Heart left ventricle (tissue), 16 donors: ENCODE data around the gene LCE1A. TPM values are rescaled to one million over a fixed set of nuclear protein-coding genes. Genes with fewer than 3 reads are reported as not detected.

Experiments
- ATAC-seq, 4 donors: fragments of 200-7000 bp; cut with Tn5 transposase; one replicate each; pipeline ENCODE4 v1.9.1; 2020 to 2022; ENCODE audit warnings: moderate library complexity in 4 of 4, mild to moderate bottlenecking in 3 of 4, moderate number of reproducible peaks in 1 of 4
- DNase-seq, 5 donors: peaks; one replicate each; pipeline ENCODE4 v3.0.0-alpha.2; 2020
- H3K27ac ChIP-seq, 12 donors: fragments of 200-600 bp; sonication (generic) in 4 of 12; one replicate each; pipeline versions ENCODE4 v1.5.0 to v1.8.0; 2016 to 2022; ENCODE audit warnings: mild to moderate bottlenecking in 2 of 12
- H3K27me3 ChIP-seq, 9 donors: fragments of 200-600 bp; sonication (generic) in 2 of 9; one replicate each; pipeline versions ENCODE4 v1.5.1 to v1.8.0; 2016 to 2022; ENCODE audit warnings: mild to moderate bottlenecking in 3 of 9
- H3K36me3 ChIP-seq, 9 donors: fragments of 200-600 bp; sonication (generic) in 2 of 9; one replicate each; pipeline versions ENCODE4 v1.5.0 to v1.8.0; 2018 to 2022; ENCODE audit warnings: mild to moderate bottlenecking in 2 of 9
- H3K4me1 ChIP-seq, 12 donors: fragments of 200-600 bp; sonication (generic) in 4 of 12; one replicate each; pipeline versions ENCODE4 v1.5.0 to v1.8.0; 2016 to 2022; ENCODE audit warnings: mild to moderate bottlenecking in 3 of 12
- H3K4me3 ChIP-seq, 12 donors: fragments of 200-600 bp; sonication (generic) in 4 of 12; one replicate each; pipeline versions ENCODE4 v1.5.0 to v1.8.0; 2017 to 2022; ENCODE audit warnings: mild to moderate bottlenecking in 9 of 12, moderate library complexity in 4 of 12
- H3K9me3 ChIP-seq, 12 donors: fragments of 200-600 bp; sonication (generic) in 4 of 12; one replicate each; pipeline versions ENCODE4 v1.5.0 to v1.8.0; 2016 to 2022; ENCODE audit warnings: mild to moderate bottlenecking in 1 of 12
- POLR2A ChIP-seq, 2 donors: fragments of 450-650 bp; IDR thresholded peaks; one replicate each; pipeline ENCODE4 v1.6.1; 2017; ENCODE audit warnings: antibody characterized with exemption in 2 of 2, mild to moderate bottlenecking in 2 of 2, moderate library complexity in 2 of 2
- WGBS, 4 donors: extraction: QIAGEN DNeasy Blood & Tissue Kit in 2 of 4; methylation state at CpG; one replicate each; pipeline versions ENCODE4 v1.1.5 to v1.1.7; 2013 to 2018; 5-methylcytosine and 5-hydroxymethylcytosine counted together
- intact Hi-C, 10 donors: fragments of 100-400 bp; cut with DNase I; formaldehyde crosslinking; loops; one replicate each; pipeline versions ENCODE4 v1.11.1 to v1.14.2; 2022
- polyA plus RNA-seq, 2 donors: library from polyadenylated mRNA; stranded (reverse); fragments of 200-250 nt; gene quantifications; one replicate each; pipeline ENCODE4 v1.2.3, GENCODE V29; 2013
- total RNA-seq, 9 donors: library from RNA; depleted of rRNA in 2 of 9; stranded (reverse); fragments of >200 nt in 2 of 9; fragmentation: NEBNext Ultra II Directional in 3 of 9; extraction: Animal tissue kit (Norgen Biotek cat#: 25700) in 3 of 9; gene quantifications; one replicate each; pipeline versions ENCODE4 v1.1.0 to v1.2.4, GENCODE V29; 2016 to 2023
- TF ChIP-seq, protein P1 (sequence below), 12 donors: fragments of 200-600 bp; sonication (generic) in 4 of 12; IDR thresholded peaks; one replicate each; pipeline versions ENCODE4 v1.5.0 to v1.8.0; 2018 to 2022; ENCODE audit warnings: antibody characterized with exemption in 12 of 12, mild to moderate bottlenecking in 5 of 12
- donor health status: ischemic (EF 13 %, LVEDD 7.1; RV severe dilation, severe dysfunction).
- donor health status: healthy with polysubstance abuse.
- donor health status: DM: no; HTN: yes; CAD: no.
- donor health status: DM: no; HTN: no; CAD: no.
- donor health status: ischemic (EF 25% LVEDD 6.9; RV normal size, moderate dysfunction).
- donor health status: ischemic (EF 25% LVEDD 5.7; RV mildly dilated, moderate dysfunction).
- donor health status: healthy.
- donor health status: DM: yes; HTN: yes; CAD: no.
- donor health status: ischemic (EF 35%, LVEDD 5.7; RV mildly dilated, moderate dysfunction).
- donor health status: nonischemic (EF 11% LVEDD 7.7; RV severe dilation, severe dysfunction).
- donor health status: DM: yes; HTN: yes; CAD: no.
- donor health status: PGD.
- donor health status: ischemic (EF 29% LVEDD 5.4; RV normal size, mild dysfunction).
- donor health status: nonischemic (EF 23%, LVEDD 6.1; RV moderate dilation, normal function).

The LCE1A gene
- total and polyA plus RNA-seq, 11 donors = not detected

DNA sequence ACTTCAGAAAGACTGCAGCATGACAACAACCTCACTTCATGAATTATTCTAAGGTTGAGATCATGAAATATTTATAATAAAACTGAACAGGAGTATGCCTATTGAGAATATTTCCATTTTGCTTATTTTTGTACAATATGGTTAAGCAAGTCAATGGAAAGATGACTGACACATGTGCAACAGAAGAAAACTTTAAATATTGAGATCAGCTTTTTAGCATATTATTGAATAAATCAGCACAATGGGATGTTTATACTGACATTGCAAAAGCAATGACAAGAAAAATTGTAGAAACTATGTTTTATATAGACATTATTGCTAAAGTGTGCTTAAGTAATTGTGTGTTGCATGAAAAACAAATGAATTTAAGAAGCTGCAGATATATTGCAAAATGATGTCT is 37.2 kb downstream of the LCE1A start:
- intact Hi-C loops = no loop called here
- H3K4me3 ChIP-seq = no peak overlapping the region
- TF ChIP-seq POLR2A (IDR thresholded peaks at IDR 0.05) = no peak
- TF ChIP-seq, protein P1, sequence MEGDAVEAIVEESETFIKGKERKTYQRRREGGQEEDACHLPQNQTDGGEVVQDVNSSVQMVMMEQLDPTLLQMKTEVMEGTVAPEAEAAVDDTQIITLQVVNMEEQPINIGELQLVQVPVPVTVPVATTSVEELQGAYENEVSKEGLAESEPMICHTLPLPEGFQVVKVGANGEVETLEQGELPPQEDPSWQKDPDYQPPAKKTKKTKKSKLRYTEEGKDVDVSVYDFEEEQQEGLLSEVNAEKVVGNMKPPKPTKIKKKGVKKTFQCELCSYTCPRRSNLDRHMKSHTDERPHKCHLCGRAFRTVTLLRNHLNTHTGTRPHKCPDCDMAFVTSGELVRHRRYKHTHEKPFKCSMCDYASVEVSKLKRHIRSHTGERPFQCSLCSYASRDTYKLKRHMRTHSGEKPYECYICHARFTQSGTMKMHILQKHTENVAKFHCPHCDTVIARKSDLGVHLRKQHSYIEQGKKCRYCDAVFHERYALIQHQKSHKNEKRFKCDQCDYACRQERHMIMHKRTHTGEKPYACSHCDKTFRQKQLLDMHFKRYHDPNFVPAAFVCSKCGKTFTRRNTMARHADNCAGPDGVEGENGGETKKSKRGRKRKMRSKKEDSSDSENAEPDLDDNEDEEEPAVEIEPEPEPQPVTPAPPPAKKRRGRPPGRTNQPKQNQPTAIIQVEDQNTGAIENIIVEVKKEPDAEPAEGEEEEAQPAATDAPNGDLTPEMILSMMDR (IDR thresholded peaks at IDR 0.05) = no peak

DNA sequence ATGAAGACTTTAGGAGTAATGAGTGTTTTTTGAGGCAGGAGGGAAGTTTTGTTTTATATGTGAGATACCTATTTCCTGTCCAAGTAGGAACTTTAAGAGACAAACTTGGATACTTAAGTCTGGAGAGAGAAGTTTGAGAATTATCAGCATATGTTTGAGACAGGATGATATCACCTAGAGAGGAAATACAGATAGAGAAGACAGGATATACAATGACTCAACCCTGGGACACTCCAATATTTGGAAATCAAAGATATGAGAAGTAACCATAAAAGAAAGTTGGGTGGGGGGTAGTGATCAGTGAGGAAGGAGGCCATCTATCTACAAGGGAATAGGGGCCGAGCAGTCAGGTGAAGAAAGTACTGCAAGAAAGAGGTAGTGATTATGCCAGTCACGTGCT is 39.0 kb downstream of the LCE1A start:
- DNase-seq (no peak), ATAC-seq (no peak)
- 62 to 70% (median 66%) methylated on average over 2 of the region's 2 CpGs for WGBS, 4 donors
- Histone ChIP-seq H3K36me3 (no peaks in the 10 kb centered on the region), H3K27me3 (peaks cover 0 to 7% (median 0%) of the 10 kb centered on the region in 9 donors), H3K4me1 (no peaks in the 10 kb centered on the region), H3K27ac (no peak overlapping the region), H3K9me3 (no peaks in the 10 kb centered on the region), H3K4me3 (no peak overlapping the region)
- intact Hi-C loops = loop anchor here in 1 of 10 donors (5.0 kb wide), 1 partner anchor 356 kb away; no protein-coding TSS in a partner anchor
- no peak for TF ChIP-seq POLR2A (IDR thresholded peaks at IDR 0.05)
- TF ChIP-seq, protein P1 (IDR thresholded peaks at IDR 0.05) = no peak

More for the DNA sequence above, 37.2 kb downstream of the LCE1A start:
- Histone ChIP-seq H3K27ac (no peak overlapping the region), H3K9me3 (no peaks in the 10 kb centered on the region), H3K27me3 (peaks cover 0 to 7% (median 0%) of the 10 kb centered on the region in 9 donors), H3K36me3 (no peaks in the 10 kb centered on the region), H3K4me1 (no peaks in the 10 kb centered on the region)
- DNase-seq (no peak), ATAC-seq (no peak)

DNA sequence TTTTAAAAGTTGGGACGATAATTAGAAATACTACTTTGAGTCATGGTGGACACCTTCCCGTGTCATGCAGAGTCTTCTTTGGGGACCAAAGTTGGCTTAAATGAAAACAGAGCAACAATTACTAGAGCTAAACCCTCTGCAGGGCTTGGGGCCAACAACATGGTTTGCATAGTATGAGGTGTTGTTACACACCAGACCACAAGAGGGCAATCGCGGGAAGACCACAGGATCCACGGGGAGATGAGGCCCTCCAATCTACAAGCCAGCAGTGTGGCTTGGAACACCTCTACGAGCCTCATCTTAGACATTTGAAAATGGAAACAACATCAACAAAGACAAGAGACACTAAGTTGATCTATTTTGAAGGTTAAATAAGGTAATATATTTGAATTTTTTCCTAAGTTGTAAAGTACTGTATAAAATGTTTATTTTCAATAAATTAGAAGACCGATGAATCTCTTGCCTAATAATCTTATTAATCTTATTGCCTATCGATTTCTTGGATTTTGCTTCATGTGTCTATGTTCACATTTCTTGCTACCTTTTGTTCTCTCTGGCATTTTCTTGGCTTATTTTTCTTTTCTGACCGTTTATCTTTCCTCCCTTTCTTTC is 42.6 kb downstream of the LCE1A start:
- H3K4me1 ChIP-seq = no peaks in the 10 kb centered on the region
- H3K36me3 ChIP-seq = no peaks in the 10 kb centered on the region
- no peak overlapping the region for H3K27ac ChIP-seq
- no peaks in the 10 kb centered on the region for H3K9me3 ChIP-seq
- H3K4me3 ChIP-seq = no peak overlapping the region
- intact Hi-C loops = loop anchor here in 5 of 10 donors (2.0 to 10.0 kb wide), 3 partner anchors 352 to 355 kb away; no protein-coding TSS in a partner anchor
- TF ChIP-seq POLR2A (IDR thresholded peaks at IDR 0.05) = no peak
- TF ChIP-seq, protein P1 (IDR thresholded peaks at IDR 0.05) = peak; percentile 22 to 76 (median 66)
- ATAC-seq (peak in 2 of 4 donors; percentile 42 to 60), DNase-seq (peak in 4 of 5 donors; percentile 29 to 50 (median 36))
- peaks cover 0 to 6% (median 0%) of the 10 kb centered on the region in 9 donors for H3K27me3 ChIP-seq
- 30 to 37% (median 32%) methylated on average over 9 of the region's 9 CpGs for WGBS, 4 donors

DNA sequence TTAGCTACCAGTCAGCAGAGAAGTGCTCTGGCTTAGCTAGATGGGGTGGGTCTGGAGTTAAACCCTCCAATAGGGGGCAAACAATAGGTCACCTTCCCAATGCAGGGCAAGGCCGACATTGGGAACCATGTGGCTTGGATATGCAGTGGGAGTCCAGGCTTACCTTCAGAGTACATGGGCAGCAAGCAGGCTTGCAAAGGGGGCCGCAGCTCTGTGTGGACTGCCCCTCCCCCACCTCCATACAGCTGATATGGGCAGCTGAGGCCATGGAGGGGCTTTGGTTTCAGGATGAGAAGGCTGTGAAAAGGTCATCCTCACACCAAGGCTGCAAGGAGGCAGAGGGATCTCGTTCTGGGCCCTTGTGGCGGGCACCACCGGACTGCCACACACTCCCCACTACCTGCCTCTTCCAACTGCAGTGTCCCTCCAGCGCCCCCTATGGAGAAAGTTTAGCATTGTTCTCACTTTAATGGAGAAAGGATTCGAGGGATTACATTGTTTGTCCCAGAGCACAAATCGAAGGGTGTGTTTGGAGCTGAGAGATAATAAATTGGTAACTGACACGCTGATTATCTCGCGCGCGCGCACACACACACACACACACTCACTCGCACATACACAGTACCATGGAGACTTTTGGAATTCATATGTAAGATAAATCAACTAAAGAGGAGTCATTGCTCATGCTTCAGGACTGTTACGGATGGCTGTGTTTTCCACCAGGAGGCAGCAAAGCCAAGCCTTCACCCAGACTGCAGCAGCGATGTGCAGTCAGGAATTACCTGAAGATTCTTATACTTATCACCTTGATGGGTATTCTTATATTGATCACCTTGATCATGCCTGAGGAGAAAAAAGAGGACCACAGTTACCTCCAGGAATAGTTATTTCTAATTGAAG is 43.8 kb downstream of the LCE1A start:
- WGBS, 4 donors = 39 to 57% (median 40%) methylated on average over 17 of the region's 17 CpGs
- Histone ChIP-seq H3K4me1 (no peaks in the 10 kb centered on the region), H3K4me3 (no peak overlapping the region), H3K36me3 (no peaks in the 10 kb centered on the region), H3K9me3 (no peaks in the 10 kb centered on the region), H3K27ac (no peak overlapping the region), H3K27me3 (peaks cover 0 to 6% (median 0%) of the 10 kb centered on the region in 9 donors)
- no peak for DNase-seq
- ATAC-seq = no peak
- no peak for TF ChIP-seq POLR2A (IDR thresholded peaks at IDR 0.05)
- TF ChIP-seq, protein P1 (IDR thresholded peaks at IDR 0.05) = peak in 4 of 12 donors; percentile 8 to 18 (median 14)
- intact Hi-C loops = loop anchor here in 3 of 10 donors (5.0 to 10.0 kb wide), 2 partner anchors 351 to 354 kb away; no protein-coding TSS in a partner anchor
